A673 (cell line): ENCODE data around the gene IGF1R. TPM values are rescaled to one million over a fixed set of nuclear protein-coding genes. Genes with fewer than 3 reads are reported as not detected.
"Not testable (repeated sequence)": the region's sequence is repeated elsewhere in the genome, so short reads cannot be mapped to it uniquely, and the experiment has no call there.

Source experiments
- BruUV-seq: library from RNA; stranded (reverse); fragments of 400-500 nt; replicated peaks from 2 replicates; lab custom pipeline; 2021; lab: Mats Ljungman, UMichigan
- CTCF ChIA-PET: fragments of 300-600 bp; sonication (Branson Sonifier 250); formaldehyde crosslinking; loops from one replicate; lab custom pipeline; 2022; ENCODE audit warnings: antibody characterized with exemption; lab: Charles Lee
- POLR2A ChIA-PET: fragments of 300-600 bp; sonication (Branson Sonifier 250); formaldehyde crosslinking; loops from one replicate; lab custom pipeline; 2022; ENCODE audit warnings: antibody characterized with exemption; ENCODE audit not compliant: low non-redundant PET; lab: Charles Lee
- DNase-seq: peaks from one replicate; pipeline ENCODE4 v3.0.0-alpha.2; 2015; ENCODE audit warnings: low spot score
- H3K27ac ChIP-seq: fragments of 200-600 bp; sonication (generic); 2 replicates; pipeline ENCODE4 v1.5.1; 2016; ENCODE audit warnings: mixed run types, low read depth, mild to moderate bottlenecking, mixed read lengths, antibody characterized with exemption, low read length; ENCODE audit not compliant: poor library complexity, severe bottlenecking
- H3K27me3 ChIP-seq: fragments of 200-600 bp; sonication (generic); replicated peaks from 2 replicates; pipeline ENCODE4 v1.6.1; 2017; ENCODE audit warnings: mixed run types, low read depth, mild to moderate bottlenecking, mixed read lengths, antibody characterized with exemption, low read length; ENCODE audit not compliant: insufficient read depth, poor library complexity
- H3K36me3 ChIP-seq: fragments of 200-600 bp; sonication (generic); 2 replicates; pipeline ENCODE4 v1.6.1; 2016; ENCODE audit warnings: mixed run types, mild to moderate bottlenecking, mixed read lengths, antibody characterized with exemption, low read length; ENCODE audit not compliant: insufficient read depth, poor library complexity, severe bottlenecking
- H3K4me1 ChIP-seq: fragments of 200-600 bp; sonication (generic); 2 replicates; pipeline ENCODE4 v1.6.1; 2017; ENCODE audit warnings: mixed run types, mild to moderate bottlenecking, mixed read lengths, antibody characterized with exemption, low read length; ENCODE audit not compliant: insufficient read depth, poor library complexity, severe bottlenecking
- H3K4me3 ChIP-seq: fragments of 200-600 bp; sonication (generic); 2 replicates; pipeline ENCODE4 v1.5.1; 2016; ENCODE audit warnings: low read depth, mixed run types, mild to moderate bottlenecking, mixed read lengths, low read length; ENCODE audit not compliant: poor library complexity, severe bottlenecking
- H3K9me3 ChIP-seq: fragments of 200-600 bp; sonication (generic); 2 replicates; pipeline ENCODE4 v1.6.1; 2016; ENCODE audit warnings: mixed run types, low read depth, mild to moderate bottlenecking, mixed read lengths, antibody characterized with exemption, low read length; ENCODE audit not compliant: poor library complexity, severe bottlenecking
- EZH2 ChIP-seq: fragments of 200-600 bp; sonication (generic); IDR thresholded peaks from 2 replicates; pipeline ENCODE4 v1.6.1; 2017; ENCODE audit warnings: borderline replicate concordance, low read depth, mild to moderate bottlenecking, mixed read lengths, antibody characterized with exemption, low read length; ENCODE audit not compliant: poor library complexity, severe bottlenecking
- intact Hi-C: fragments of 100-400 bp; cut with micrococcal nuclease; formaldehyde crosslinking; loops from one replicate; pipeline ENCODE4 v1.10.0; 2022; ENCODE audit not compliant: unreplicated experiment
- total RNA-seq: library from RNA; stranded (reverse); gene quantifications from 2 replicates; pipeline ENCODE4 v1.2.3, GENCODE V29; 2021
- TF ChIP-seq, protein P1 (sequence below): fragments of 300-800, 200-600 bp; sonication (generic); conservative IDR thresholded peaks from 2 replicates; pipeline ENCODE4 v1.5.1; 2017; ENCODE audit warnings: low read depth, mild to moderate bottlenecking, antibody characterized with exemption, low read length, moderate library complexity, mixed read lengths

Gene IGF1R
- total RNA-seq, 1 experiment from 2014 or later: 34.9 TPM

DNA sequence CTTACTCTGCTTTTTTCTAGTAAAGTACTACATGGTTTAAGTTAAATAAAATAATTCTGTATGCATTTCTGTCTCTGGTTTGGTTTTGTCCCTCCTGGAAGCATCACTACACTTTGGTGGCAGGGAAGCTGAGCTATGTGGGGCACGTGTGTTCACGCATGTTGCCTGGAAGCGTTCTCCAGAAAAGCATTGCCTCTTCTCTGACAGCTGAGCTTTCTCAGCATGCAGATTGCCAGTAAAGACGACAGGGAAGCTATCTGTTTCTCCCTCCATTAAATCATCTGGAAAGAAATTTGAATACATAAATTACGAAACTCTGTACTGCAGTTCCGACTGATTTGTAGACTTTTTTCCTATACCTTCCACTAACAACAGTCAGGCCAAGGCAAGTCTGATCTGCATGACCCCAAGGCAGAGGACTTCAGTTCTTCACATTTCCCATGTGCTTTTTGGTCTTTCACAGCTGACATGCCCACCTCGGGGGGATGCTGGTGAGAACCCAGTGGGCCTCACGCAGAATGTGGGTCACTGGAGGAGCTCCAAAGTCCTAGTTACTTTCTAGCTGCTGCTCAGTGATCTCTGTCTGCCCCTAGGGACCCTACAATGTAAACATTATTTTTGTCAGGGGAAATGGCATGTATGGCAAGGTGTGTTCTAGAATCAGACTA is 316.3 kb downstream of the IGF1R start:
- ChIA-PET CTCF (no interaction called here), POLR2A (no interaction called here)
- Histone ChIP-seq H3K4me3 (no peak overlapping the region), H3K9me3 (peaks cover 9% of the 10 kb centered on the region), H3K27me3 (no peaks in the 10 kb centered on the region), H3K36me3 (peaks cover 17% of the 10 kb centered on the region), H3K27ac (no peak overlapping the region), H3K4me1 (no peaks in the 10 kb centered on the region)
- no peak for DNase-seq
- intact Hi-C loops: no loop called here
- TF ChIP-seq EZH2: no peak
- TF ChIP-seq, protein P1, sequence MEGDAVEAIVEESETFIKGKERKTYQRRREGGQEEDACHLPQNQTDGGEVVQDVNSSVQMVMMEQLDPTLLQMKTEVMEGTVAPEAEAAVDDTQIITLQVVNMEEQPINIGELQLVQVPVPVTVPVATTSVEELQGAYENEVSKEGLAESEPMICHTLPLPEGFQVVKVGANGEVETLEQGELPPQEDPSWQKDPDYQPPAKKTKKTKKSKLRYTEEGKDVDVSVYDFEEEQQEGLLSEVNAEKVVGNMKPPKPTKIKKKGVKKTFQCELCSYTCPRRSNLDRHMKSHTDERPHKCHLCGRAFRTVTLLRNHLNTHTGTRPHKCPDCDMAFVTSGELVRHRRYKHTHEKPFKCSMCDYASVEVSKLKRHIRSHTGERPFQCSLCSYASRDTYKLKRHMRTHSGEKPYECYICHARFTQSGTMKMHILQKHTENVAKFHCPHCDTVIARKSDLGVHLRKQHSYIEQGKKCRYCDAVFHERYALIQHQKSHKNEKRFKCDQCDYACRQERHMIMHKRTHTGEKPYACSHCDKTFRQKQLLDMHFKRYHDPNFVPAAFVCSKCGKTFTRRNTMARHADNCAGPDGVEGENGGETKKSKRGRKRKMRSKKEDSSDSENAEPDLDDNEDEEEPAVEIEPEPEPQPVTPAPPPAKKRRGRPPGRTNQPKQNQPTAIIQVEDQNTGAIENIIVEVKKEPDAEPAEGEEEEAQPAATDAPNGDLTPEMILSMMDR: no peak
- no TSS peak for BruUV-seq

GRCh38 chr15:98965134-98965491 is 316.8 kb downstream of the IGF1R start:
- H3K36me3 ChIP-seq: peaks cover 15% of the 10 kb centered on the region
- H3K4me3 ChIP-seq, BruUV-seq, H3K9me3 ChIP-seq, POLR2A ChIA-PET, intact Hi-C loops, CTCF ChIA-PET, H3K27ac ChIP-seq, DNase-seq, H3K4me1 ChIP-seq, H3K27me3 ChIP-seq: not testable (repeated sequence)

DNA sequence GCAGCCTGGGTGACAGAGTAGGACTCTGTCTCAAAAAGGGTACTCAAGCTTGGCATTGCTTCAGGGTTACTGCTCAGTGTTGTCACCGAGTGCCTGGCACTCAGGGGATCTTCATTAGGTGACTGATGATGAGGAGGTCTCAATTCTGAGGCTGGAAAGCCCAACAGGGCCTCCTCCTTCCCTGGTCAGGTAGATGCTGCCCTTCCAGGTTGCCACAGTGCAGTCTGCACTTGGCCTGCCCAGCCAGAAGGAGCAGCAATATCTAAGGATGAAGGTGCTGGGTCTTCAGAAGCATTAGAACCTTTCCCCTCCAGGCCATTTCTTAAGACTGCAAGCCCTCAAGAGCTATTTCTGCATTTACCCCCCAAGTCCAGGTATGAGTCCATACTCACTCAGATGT is 317.3 kb downstream of the IGF1R start:
- no peak for DNase-seq
- no peaks in the 10 kb centered on the region for H3K4me1 ChIP-seq
- POLR2A ChIA-PET: no interaction called here
- no peak overlapping the region for H3K4me3 ChIP-seq
- no TSS peak for BruUV-seq
- H3K27me3 ChIP-seq: no peaks in the 10 kb centered on the region
- TF ChIP-seq, protein P1: no peak
- TF ChIP-seq EZH2: no peak
- H3K36me3 ChIP-seq: peaks cover 15% of the 10 kb centered on the region
- no peak overlapping the region for H3K27ac ChIP-seq
- CTCF ChIA-PET: no interaction called here
- intact Hi-C loops: no loop called here
- peaks cover 9% of the 10 kb centered on the region for H3K9me3 ChIP-seq
